Activated naive CD4-positive, alpha-beta T cell treated with anti-CD3 and anti-CD28 coated beads, Interleukin-2, amount 50 U/mL, for 72 hours (primary cell): ENCODE data around the gene RTP4. TPM values are rescaled to one million over a fixed set of nuclear protein-coding genes. Genes with fewer than 3 reads are reported as not detected.

Experiments used
- ATAC-seq, 2 donors: fragments of 150-1000 bp; cut with Tn5 transposase; 2 replicates each; pipeline ENCODE4 v1.10.0; 2021; ENCODE audit warnings: mild to moderate bottlenecking in 2 of 2, moderate library complexity in 2 of 2
- DNase-seq, 2 donors: peaks; one replicate each; pipeline ENCODE4 v3.0.0; 2021 to 2022; ENCODE audit warnings: low spot score in 2 of 2
- H3K27ac Mint-ChIP-seq, 2 donors: one replicate each; pipeline ENCODE4 v1.8.0; 2022; ENCODE audit warnings: mild to moderate bottlenecking in 2 of 2, mixed read lengths in 2 of 2
- H3K36me3 Mint-ChIP-seq, 2 donors: one replicate each; pipeline ENCODE4 v1.8.0; 2022; ENCODE audit warnings: mixed read lengths in 2 of 2
- H3K9me3 Mint-ChIP-seq, 2 donors: one replicate each; pipeline ENCODE4 v1.8.0; 2022; ENCODE audit warnings: mixed read lengths in 2 of 2
- total RNA-seq, 2 donors: library from RNA; stranded (reverse); gene quantifications; one replicate each; pipeline ENCODE4 v1.2.3, GENCODE V29; 2022

The RTP4 gene
- total RNA-seq, 2 donors from 2014 or later = 1.3 to 3.6 TPM

GRCh38 chr3:187359798-187360486 is 8.2 kb upstream of the RTP4 start:
- Mint-ChIP-seq H3K27ac (no peak overlapping the region), H3K36me3 (no peaks in the 10 kb centered on the region), H3K9me3 (no peaks in the 10 kb centered on the region)
- DNase-seq = no peak
- no peak for ATAC-seq

DNA sequence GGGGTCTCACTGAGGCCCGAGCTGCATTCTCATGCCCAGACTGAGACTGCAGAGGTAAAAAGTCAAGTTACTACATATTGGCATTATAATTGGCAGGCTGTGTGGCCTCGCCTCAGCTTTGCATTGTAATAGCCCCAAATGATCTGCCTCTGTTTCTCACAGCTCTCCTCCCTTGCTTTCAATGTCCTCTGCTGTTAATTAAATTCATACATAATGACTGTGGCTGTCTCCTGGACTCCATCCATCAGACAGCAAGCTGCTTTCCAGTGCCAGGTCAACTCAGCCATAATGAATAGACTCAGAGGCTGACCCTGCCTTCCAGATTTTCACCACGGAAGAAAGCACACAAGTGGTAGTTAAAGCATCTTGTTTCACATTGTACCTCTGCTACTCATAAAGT is 7.6 kb upstream of the RTP4 start:
- Mint-ChIP-seq H3K36me3 (no peaks in the 10 kb centered on the region), H3K27ac (no peak overlapping the region), H3K9me3 (no peaks in the 10 kb centered on the region)
- DNase-seq (no peak), ATAC-seq (no peak)

GRCh38 chr3:187361835-187362234 is 6.3 kb upstream of the RTP4 start:
- peak in 1 of 2 donors; percentile 58 for ATAC-seq
- Mint-ChIP-seq H3K9me3 (no peaks in the 10 kb centered on the region), H3K36me3 (no peaks in the 10 kb centered on the region), H3K27ac (no peak overlapping the region)
- no peak for DNase-seq

DNA sequence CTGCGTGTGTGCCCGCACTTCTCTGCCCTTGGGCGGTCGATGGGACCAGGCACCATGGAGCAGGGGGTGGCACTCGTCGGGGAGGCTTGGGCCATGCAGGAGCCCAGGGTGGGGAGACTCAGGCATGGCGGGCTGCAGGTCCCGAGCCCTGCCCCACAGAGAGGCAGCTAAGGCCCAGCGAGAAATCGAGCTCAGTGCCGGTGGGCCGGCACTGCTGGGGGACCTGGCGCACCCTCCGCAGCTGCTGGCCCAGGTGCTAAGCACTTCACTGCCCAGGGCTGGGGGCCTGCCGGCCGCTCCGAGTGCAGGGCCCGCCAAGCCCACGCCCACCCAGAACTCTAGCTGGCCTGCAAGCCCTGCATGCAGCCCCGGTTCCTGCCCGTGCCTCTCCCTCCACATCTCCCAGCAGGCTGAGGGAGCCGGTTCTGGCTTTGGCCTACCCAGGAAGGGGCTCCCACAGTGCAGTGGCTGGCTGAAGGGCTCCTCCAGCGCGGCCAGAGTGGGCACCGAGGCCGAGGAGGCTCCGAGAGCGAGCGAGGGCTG is 553 bp upstream of the RTP4 start:
- no peak for DNase-seq

GRCh38 chr3:187369089-187369447 is 883 bp downstream of the RTP4 start:
- ATAC-seq (peak; percentile 5 to 66), DNase-seq (no peak)
- H3K27ac Mint-ChIP-seq = peak overlapping the region; percentile 92 to 99
- H3K36me3 Mint-ChIP-seq = peaks cover 21 to 29% of the 10 kb centered on the region in 2 donors
- peaks cover 0 to 11% of the 10 kb centered on the region in 2 donors for H3K9me3 Mint-ChIP-seq

More for the DNA sequence above, 553 bp upstream of the RTP4 start:
- Mint-ChIP-seq H3K9me3 (peaks cover 0 to 6% of the 10 kb centered on the region in 2 donors), H3K27ac (peak overlapping the region; percentile 92 to 99), H3K36me3 (peaks cover 19 to 20% of the 10 kb centered on the region in 2 donors)
- peak; percentile 4 to 9 for ATAC-seq

GRCh38 chr3:187370051-187370450 is 1.9 kb downstream of the RTP4 start:
- DNase-seq = no peak
- Mint-ChIP-seq H3K27ac (no peak overlapping the region), H3K9me3 (peaks cover 0 to 11% of the 10 kb centered on the region in 2 donors), H3K36me3 (peaks cover 21 to 33% of the 10 kb centered on the region in 2 donors)
- ATAC-seq = no peak

DNA sequence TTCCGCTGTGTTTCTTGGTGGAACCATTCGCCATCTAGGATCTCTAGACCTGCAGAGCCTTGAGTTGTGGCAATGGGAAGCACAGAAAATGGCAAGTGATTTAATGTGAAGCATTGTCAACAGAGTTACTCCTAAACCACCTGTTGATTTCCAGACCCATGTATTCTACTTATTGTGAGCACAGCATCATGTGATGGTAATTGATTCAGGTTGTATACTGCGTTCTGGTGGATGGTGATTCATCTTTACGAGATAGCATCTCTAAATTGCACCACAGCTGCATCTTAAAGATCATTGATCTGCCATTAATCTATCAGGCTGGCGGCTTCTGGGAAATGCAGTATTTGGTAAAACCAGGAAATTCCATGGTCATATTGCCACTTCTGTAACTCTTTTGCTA is 7.4 kb downstream of the RTP4 start:
- Mint-ChIP-seq H3K27ac (no peak overlapping the region), H3K36me3 (peaks cover 9 to 57% of the 10 kb centered on the region in 2 donors), H3K9me3 (peaks cover 11 to 12% of the 10 kb centered on the region in 2 donors)
- ATAC-seq (no peak), DNase-seq (no peak)

DNA sequence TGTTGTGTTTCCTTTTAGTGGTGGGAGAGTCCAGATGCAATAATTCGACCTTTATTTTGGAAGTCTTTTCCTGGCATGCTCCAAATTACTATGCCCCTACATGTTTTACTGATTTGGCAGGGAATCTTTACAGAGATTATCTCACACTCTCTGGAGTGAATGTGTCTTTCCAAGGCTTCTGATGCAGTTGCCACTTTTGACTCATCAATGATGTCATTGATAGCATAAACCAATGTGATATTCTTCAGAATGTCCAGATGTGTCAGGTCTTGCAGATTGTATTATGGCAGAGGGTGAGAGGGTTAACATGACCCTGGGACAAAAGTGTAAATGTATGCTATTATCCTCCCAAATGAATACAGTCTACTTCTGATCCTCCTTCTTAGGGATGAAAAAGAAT is 9.7 kb downstream of the RTP4 start:
- H3K36me3 Mint-ChIP-seq = peaks cover 0 to 46% of the 10 kb centered on the region in 2 donors
- H3K27ac Mint-ChIP-seq = no peak overlapping the region
- DNase-seq = no peak
- ATAC-seq = no peak
- peaks cover 4 to 12% of the 10 kb centered on the region in 2 donors for H3K9me3 Mint-ChIP-seq

- H3K9me3 Mint-ChIP-seq = peaks cover 4 to 17% of the 10 kb centered on the region in 2 donors
- ATAC-seq = no peak
- H3K27ac Mint-ChIP-seq = no peak overlapping the region
- peaks cover 0 to 19% of the 10 kb centered on the region in 2 donors for H3K36me3 Mint-ChIP-seq
- DNase-seq = no peak
These were observed 14.5 kb downstream of the RTP4 start for GRCh38 chr3:187382609-187383151.

GRCh38 chr3:187383246-187383645 is 15.1 kb downstream of the RTP4 start:
- ATAC-seq = no peak

DNA sequence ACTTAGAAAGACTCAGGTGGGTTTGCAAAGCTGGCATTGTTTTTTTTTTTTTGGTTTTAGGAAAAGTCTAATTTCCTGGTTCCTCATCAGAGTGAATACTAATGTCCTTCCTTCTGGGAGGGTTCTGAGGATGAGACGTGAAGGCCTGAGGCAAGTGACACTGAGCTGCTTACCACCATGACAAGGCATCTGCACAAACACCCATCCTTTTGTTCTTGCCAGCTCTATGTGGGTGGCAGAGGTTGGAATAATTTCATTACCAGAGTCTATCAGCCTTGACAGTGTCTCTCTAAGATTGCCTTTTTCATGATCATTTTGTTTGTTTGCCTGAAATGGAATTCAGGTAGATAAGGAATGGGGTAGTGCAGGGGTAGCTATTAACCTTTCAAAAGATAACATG is 17.1 kb downstream of the RTP4 start:
- ATAC-seq = no peak
- no peak for DNase-seq
- H3K36me3 Mint-ChIP-seq = peaks cover 0 to 25% of the 10 kb centered on the region in 2 donors
- H3K27ac Mint-ChIP-seq = no peak overlapping the region
- H3K9me3 Mint-ChIP-seq = peaks cover 12 to 23% of the 10 kb centered on the region in 2 donors

More at GRCh38 chr3:187383246-187383645, 15.1 kb downstream of the RTP4 start:
- peaks cover 6 to 19% of the 10 kb centered on the region in 2 donors for H3K9me3 Mint-ChIP-seq
- peaks cover 0 to 17% of the 10 kb centered on the region in 2 donors for H3K36me3 Mint-ChIP-seq
- no peak overlapping the region for H3K27ac Mint-ChIP-seq
- no peak for DNase-seq

DNA sequence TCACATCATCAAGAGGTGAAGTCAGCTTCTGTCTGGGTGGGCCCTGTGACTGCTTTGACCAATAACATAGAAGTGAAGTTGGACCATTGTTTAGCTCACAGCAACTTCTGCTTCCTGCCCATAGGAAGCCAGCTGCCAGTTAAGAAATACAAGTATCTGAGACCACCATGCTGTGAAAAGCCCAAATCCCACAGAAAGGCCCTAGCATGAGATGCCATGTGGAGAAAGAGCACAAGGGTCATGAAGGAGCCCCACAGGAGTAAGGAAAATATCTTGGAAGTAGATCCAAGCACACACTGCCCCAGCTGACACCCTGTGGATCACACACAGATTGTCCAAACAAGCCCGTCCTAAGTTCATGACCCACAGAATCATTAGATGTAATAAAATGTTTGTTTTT is 28.5 kb downstream of the RTP4 start:
- no peaks in the 10 kb centered on the region for H3K36me3 Mint-ChIP-seq
- H3K27ac Mint-ChIP-seq = no peak overlapping the region
- H3K9me3 Mint-ChIP-seq = no peaks in the 10 kb centered on the region
- DNase-seq = no peak
- ATAC-seq = no peak

GRCh38 chr3:187398955-187399354 is 30.8 kb downstream of the RTP4 start:
- no peak for DNase-seq
- no peak for ATAC-seq
- Mint-ChIP-seq H3K27ac (no peak overlapping the region), H3K36me3 (no peaks in the 10 kb centered on the region), H3K9me3 (no peaks in the 10 kb centered on the region)

DNA sequence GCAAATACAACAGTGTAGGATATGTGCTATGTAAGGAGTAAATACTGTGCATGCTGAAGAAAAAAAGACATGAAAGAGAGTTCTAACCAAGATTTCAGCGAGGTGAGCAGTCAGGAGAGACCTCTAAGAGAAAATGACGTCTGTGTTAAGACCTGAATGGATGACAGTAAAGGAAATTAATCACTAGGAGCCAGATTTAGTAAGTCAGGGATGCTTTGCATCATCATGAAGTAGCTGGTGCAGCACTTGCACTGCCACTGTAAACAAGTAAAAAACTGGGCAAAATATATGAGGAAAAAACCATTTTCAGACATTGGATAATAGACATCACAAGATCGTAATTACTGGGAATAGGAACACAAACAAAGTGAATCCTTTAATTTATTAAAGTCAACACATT is 32.6 kb downstream of the RTP4 start:
- Mint-ChIP-seq H3K9me3 (no peaks in the 10 kb centered on the region), H3K36me3 (no peaks in the 10 kb centered on the region), H3K27ac (no peak overlapping the region)
- ATAC-seq = no peak
- DNase-seq = no peak

GRCh38 chr3:187401856-187402255 is 33.7 kb downstream of the RTP4 start:
- no peak for DNase-seq
- Mint-ChIP-seq H3K9me3 (no peaks in the 10 kb centered on the region), H3K36me3 (no peaks in the 10 kb centered on the region), H3K27ac (no peak overlapping the region)
- no peak for ATAC-seq

DNA sequence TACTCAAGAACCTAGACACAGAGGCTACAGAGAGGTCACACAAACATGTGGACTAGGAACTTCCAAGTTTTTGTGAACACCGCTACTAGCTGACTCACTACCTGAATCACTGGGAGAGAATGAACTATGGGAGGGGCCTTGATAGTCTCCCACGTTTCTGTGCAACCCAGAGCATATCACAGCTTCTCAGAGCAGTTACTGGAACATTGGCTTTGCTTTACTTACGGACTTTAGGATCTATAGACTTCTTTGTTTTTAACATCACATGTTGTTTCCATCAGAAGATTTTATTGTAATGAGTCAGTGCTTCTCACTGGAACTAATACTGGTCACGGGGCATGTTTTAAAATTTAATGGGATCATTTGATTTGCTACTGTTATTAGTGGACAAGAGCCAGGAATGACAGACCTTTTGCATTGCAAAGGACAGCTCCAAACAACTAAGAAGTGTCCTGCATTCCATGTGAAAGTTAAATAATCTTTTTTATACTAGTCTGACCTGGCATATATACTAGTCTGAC is 35.6 kb downstream of the RTP4 start:
- Mint-ChIP-seq H3K36me3 (no peaks in the 10 kb centered on the region), H3K27ac (no peak overlapping the region), H3K9me3 (no peaks in the 10 kb centered on the region)

DNA sequence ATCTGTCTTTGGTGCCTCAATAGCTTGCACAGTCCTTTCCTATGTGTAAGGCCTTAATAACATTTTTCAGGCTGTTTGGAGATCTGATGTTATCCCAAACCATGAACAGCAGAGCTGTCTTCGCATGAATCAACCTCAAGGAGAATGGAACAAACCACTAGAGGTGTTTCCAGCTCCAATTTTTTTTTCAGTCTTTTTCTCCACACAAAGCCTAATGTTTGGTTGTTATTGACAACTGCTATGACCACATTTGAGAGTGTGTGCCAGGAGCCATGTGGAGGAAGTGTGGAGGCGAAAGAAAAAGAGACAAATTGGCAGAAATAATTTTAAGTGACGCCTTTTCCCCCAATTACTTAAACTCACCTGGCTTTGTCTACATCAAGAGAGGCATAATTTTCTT is 38.7 kb downstream of the RTP4 start:
- DNase-seq (no peak), ATAC-seq (no peak)
- H3K27ac Mint-ChIP-seq = no peak overlapping the region
- no peaks in the 10 kb centered on the region for H3K36me3 Mint-ChIP-seq
- H3K9me3 Mint-ChIP-seq = no peaks in the 10 kb centered on the region

More for the DNA sequence above, 35.6 kb downstream of the RTP4 start:
- DNase-seq (no peak), ATAC-seq (no peak)
